GM19025 (cell line): Measurements from ENCODE around the gene IFNA7.
"Not testable (repeated sequence)": the region's sequence is repeated elsewhere in the genome, so short reads cannot be mapped to it uniquely, and the experiment has no call there.

Source experiments
- ATAC-seq: cut with Tn5 transposase; IDR thresholded peaks from one replicate; pipeline ENCODE4 v1.9.1; 2021; ENCODE audit warnings: mild to moderate bottlenecking, low read depth, moderate library complexity; ENCODE audit not compliant: unreplicated experiment

Gene IFNA7

DNA sequence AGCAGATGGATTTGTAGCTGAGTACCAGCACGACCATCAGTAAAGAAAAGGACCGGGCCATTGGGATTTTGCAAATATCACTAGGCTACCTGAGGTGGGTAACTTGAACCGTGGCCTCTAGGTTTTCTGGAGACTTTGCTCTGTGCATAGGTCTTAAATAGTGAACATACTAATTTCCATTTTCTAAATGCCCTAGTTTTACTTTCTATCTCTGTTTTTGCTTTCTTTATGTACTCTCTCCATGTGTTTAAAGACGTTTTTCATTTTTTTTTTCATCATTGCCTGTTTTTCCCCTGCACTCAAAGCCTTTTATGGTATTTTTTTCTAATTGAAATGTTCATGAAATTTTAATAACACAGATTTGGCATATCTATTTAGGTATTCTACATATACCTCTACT lies at the start of gene IFNA7:
Gene IFNA7 (minus strand): TSS at position 101 of the 400 bp plus-strand sequence. CDS start 40 bp downstream, at position 61.
- ATAC-seq, result not testable (repeated sequence)

DNA sequence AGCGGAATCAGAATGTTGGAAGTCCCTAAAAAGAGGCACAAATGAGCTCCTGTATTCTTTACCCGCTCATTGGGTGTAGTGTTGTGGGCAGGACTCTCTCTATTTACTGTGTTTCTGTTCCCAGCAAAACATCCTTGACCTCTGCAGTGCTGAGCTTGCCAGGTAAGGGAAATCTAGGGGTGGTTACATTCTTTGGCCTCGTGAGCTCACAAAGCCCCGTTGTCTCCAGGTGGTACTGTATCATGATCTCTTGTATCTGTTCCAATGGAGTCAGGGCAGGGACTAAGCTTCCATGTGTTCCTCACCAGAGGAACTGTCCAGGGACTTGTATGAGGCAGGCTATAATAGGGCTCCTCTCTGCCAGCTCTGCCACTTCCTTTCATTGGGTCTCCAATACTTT lies 49.6 kb upstream of the IFNA7 start:
- ATAC-seq, result no peak

DNA sequence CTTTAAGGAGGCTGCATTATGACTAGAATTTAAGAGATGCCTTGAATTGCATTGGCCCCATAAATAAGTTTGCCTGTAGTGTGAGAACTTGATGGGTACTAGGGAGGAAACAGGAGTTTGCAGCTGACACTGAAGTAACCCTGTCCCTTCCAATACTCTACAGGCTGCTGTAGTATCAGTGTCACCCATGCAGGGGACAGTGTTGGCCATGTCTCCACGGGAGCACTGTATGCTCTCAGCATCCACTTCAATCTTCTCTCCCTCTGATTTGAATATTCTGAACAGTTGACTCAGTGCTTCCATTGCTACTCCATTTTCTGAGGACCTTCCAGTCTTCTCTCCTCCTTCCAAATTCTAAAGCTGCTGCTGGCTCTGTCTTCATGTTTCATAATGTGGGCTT lies 49.2 kb upstream of the IFNA7 start:
- ATAC-seq, result no peak

DNA sequence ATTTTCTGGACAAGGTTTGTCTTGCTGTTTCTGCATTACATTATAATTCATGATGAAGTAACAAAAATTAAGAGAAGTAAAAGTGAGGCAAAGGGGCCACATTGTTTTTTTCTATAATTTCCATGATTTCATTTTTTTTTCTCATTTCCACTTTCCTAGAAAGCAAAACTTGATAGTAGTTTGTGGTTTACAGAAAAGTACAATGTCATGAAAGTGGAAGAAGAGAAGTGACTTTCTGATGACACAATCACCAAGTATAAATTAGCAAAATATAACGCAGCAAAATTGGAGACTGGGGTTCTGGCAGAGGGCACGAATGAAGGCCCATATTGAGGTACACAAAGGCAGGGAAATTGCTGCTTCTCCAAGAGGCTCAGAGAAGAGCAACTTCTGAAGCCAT lies 42.8 kb upstream of the IFNA7 start:
- ATAC-seq, result no peak

DNA sequence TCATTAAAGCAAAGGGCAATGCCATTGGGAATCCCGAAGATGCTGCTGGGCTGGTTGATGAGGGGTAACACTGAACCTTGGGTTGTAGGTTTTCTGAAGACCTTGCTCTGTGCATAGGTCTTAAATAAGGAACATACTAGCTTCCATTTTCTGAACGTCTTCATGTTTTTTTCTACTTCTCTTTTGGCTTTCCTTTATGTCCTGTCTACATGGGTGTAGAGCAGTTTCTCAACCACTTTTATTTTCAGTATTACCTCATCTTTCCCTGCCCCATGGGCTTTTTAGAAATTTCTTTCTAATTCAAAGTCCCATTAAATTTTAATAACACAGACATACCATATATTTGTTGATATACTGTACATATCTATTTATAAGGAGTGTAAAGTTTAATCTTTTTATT lies 37.9 kb upstream of the IFNA7 start, which contains the start of gene IFNA14:
Gene IFNA14 (minus strand): TSS at position 95 of the 400 bp plus-strand sequence. CDS start 70 bp downstream, at position 25.
- ATAC-seq, result no peak

DNA sequence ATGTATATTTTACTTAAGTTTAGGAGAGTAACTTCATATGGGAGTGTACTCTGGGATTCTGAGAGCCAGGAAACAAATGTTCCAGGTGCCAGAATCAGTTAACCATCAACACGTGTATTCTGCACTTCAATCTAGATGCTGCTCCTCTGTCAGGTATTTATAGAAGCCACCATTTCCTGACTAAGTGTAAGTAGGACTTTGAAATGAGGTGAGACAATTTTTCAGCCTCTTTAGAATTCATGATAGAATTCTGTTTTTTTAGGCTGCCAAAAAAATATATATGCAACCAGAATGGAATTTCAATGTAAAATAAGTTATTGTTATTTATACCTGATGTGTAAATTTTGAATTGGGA lies 34.3 kb upstream of the IFNA7 start:
- ATAC-seq, result not testable (repeated sequence)

DNA sequence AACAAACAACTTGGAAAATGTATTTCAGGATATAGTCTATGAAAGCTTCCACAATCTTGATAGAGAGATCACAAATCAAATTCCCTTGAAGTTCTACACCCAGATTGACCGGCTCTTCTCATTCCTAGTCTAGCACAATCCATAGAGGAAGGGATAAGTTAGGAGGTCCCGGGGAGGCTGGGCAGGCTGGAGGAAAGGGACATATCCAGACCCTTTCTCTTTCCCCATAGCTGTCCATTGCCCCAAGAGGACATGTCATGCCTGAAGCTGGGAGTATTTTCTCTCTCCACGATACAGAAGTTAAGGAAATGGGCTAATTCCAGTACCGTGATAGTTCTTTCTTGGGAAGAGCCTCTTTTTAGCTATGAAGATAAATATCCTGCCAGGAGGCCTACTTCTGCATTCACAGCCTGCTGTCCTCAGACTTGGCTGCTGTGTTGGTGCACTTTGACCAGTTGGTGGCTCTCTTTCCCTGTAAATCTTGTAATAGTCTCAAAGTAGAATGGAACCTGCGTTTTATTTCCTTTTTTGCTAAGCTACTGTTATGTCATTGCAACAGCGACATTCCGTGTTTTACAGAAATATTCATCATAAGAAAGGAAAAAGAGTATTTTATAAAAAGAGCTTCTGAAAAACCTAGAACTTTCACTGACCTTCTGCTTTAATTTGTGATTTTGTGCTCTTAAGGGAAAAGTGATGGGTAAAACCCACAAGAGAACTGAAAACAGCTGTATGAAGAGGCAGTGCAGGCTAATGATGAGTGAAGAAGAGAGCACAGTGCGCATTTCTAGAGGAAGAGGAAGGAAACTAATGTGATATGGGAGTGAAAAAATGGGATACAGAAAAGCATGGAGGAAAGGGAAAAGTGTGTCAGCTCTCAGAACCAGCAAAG lies 33.7 kb upstream of the IFNA7 start:
- ATAC-seq, result peak; percentile 65

DNA sequence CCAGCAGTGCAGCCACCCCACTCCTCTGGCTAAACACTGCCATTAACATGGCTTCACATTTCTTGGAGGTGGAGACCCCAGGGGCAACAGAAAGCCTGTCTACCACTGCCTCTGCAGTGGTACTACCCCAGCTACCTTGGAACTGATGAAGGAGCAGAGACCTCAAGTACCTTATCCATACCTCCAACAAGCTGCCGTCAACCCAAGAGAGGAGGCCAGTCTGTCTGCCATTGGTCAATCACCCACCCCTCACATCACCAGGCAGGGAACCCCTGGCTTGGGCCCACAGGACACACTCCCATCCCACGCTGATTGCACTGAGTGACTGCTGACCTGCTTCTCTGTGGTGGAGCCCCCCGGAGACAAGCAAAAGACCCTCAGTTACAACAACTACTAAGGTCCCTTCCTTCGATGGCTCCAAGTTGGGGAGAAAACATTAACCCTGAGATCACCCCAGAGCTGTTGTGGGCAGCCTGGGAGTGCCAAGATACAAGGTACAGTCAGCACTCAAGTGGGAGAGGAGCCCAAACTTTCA lies 32.2 kb upstream of the IFNA7 start:
- ATAC-seq, result no peak

DNA sequence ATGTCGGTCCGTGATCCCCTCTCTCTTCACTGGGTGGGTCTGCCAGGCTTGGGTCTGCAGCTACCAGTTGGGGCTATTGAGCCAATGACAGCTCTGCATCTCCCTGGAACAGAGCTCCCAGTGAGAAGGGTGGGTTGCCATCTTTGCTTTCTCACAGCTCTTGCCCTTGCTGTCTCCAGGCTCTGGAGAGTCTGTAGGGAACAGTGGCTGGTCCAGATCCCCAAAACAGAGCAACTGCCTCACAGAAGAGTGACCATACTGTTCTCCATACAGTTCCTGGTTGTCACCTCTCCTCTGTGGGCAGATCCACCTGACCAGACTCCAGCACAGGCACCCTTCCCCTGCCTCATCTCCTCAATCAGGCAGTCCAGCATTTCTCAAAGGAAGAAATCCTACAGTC lies 31.3 kb upstream of the IFNA7 start:
- ATAC-seq, result no peak

DNA sequence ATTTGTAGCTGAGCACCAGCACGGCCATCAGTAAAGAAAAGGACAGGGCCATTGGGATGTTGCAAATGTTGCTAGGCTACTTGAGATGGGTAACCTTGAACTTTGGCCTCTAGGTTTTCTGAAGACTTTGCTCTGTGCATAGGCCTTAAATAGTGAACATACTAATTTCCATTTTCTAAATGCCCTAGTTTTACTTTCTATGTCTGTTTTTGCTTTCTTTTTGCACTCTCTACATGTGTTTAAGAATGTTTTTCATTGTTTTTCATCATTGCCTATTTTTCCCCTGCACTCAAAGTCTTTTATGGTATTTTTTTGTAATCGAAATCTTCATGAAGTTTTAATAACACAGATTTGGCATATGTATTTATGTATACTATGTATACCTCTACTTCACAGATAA lies 26.1 kb upstream of the IFNA7 start, which contains the start of gene IFNA17:
Gene IFNA17 (minus strand): TSS at position 101 of the 400 bp plus-strand sequence. CDS start 49 bp downstream, at position 52.
- no peak for ATAC-seq

DNA sequence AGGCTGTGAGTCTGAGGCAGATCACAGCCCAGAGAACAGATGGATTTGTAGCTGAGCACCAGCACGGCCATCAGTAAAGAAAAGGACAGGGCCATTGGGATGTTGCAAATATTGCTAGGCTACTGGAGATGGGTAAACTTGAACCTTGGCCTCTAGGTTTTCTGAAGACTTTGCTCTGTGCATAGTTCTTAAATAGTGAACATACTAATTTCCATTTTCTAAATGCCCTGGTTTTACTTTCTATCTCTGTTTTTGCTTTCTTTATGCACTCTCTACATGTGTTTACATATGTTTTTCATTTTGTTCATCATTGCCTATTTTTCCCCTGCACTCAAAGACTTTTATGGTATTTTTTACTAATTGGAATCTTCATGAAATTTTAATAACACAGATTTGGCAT lies 15.2 kb upstream of the IFNA7 start, which contains the start of gene IFNA16:
Gene IFNA16 (minus strand): TSS at position 101 of the 400 bp plus-strand sequence. CDS start 6 bp downstream, at position 95.
- not testable (repeated sequence) for ATAC-seq

DNA sequence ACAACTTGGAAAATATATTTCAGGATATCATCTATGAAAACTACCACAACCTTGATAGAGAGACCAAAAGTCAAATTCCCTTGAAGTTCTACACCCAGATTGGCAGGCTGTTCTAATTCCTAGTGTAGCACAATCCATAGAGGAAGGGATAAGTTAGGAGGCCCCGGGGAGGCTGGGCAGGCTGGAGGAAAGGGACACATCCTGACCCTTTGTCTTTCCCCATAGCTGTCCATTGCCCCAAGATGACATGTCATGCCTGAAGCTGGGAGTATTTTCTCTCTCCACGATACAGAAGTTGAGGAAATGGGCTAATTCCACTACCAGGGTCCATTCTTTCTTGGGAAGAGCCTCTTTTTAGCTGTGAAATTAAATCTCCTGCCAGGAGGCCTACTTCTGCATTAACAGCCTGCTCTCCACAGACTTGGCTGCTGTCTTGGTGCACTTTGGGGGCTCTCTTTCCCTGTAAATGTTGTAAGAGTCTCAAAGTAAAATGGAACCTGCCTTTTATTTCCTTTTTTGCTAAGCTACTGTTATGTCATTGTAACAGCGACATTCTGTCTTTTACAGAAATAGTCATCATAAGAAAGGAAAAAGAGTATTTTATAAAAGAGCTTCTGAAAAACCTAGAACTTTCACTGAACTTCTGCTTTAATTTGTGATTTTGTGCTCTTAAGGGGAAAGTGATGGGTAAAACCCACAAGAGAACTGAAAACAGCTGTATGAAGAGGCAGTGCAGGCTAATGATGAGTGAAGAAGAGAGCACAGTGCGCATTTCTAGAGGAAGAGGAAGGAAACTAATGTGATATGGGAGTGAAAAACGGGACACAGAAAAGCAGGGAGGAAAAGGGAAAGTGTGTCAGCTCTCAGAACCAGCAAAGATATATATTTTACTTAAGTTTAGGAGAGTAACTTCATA lies 11.7 kb upstream of the IFNA7 start:
- ATAC-seq, result not testable (repeated sequence)

DNA sequence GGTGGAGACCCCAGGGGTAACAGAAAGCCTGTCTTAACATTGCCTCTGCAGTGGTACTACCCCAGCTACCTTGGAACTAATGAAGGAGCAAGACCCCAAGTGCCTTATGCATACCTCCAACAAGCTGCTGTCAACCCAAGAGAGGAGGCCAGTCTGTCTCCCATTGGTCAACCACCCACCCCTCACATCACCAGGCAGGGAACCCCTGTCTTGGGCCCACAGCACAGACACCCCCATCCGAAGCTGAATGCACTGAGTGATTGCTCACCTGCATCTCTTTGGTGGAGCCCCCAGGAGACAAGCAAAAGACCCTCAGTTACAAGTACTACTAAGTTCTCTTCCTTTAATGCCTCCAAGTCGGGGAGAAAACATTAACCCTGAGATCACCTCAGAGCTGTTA lies 10.2 kb upstream of the IFNA7 start:
- ATAC-seq, result not testable (repeated sequence)

DNA sequence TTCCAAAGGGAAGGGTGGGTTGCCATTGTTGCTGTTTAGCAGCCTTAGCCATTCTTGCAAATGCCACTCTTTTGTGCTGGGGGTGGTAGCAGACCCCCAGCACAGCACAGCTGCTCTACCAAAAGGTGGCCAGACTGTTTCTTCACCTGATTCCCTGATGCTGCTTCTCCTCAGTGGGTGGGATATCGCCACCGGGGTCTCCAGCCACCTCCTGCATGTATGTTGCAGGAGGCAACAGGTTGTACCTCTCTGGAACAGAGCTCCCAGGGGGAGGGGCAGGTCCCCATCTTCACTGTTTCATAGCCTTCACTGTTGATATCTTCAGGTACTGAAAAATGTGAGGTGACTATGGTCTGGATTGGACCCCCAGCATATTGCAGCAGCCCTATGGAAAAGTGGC lies 8.8 kb upstream of the IFNA7 start:
- not testable (repeated sequence) for ATAC-seq

DNA sequence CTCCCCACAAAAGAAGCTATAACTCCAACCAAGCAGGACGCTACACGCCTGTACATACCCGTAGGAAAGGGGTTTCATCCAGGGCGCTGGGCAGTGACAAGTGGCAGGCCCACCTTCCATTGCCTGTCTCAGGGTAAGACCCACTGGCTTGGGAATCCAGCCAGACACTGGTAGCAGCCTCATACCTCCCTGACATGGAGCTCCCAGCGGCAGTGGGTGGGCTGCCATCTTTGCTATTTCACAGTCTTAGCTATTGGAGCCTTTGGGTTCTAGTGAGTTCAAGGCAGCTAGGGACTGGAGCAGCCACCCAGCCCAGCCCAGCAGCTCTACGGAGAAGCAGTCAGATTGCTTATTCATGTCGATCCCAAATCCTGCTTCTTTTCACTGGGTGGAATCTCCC lies 8.3 kb upstream of the IFNA7 start:
- ATAC-seq, result no peak

DNA sequence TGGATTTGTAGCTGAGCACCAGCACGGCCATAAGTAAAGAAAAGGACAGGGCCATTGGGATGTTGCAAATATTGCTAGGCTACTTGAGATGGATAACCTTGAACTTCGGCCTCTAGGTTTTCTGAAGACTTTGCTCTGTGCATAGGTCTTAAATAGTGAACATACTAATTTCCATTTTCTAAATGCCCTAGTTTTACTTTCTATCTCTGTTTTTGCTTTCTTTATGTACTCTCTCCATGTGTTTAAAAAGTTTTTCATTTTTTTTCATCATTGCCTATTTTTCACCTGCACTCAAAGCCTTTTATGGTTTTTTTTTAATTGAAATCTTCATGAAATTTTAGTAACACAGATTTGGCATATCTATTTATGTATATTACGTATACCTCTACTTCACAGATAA lies 5.0 kb upstream of the IFNA7 start, which contains the start of gene IFNA10:
Gene IFNA10 (minus strand): TSS at position 101 of the 400 bp plus-strand sequence. CDS start 46 bp downstream, at position 55.
- ATAC-seq, result not testable (repeated sequence)

DNA sequence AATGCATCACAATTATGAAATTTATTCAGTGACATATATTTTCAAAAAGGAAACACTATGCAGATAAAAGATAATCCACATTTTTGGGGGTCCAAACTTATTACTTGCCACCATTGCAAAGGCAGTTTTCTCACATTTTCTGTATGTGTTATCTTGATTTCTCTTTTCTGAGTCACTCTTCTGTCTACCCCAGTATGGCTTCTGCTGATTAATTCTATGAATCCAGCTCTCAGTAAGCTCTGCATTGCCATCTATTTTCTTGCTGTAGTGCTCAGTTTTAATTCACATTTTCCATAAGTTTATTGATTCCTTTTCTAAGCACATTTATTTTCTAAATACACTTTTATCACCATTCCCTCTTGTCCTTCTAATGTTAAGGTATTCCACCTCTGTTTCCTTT lies 3.2 kb upstream of the IFNA7 start:
- no peak for ATAC-seq

DNA sequence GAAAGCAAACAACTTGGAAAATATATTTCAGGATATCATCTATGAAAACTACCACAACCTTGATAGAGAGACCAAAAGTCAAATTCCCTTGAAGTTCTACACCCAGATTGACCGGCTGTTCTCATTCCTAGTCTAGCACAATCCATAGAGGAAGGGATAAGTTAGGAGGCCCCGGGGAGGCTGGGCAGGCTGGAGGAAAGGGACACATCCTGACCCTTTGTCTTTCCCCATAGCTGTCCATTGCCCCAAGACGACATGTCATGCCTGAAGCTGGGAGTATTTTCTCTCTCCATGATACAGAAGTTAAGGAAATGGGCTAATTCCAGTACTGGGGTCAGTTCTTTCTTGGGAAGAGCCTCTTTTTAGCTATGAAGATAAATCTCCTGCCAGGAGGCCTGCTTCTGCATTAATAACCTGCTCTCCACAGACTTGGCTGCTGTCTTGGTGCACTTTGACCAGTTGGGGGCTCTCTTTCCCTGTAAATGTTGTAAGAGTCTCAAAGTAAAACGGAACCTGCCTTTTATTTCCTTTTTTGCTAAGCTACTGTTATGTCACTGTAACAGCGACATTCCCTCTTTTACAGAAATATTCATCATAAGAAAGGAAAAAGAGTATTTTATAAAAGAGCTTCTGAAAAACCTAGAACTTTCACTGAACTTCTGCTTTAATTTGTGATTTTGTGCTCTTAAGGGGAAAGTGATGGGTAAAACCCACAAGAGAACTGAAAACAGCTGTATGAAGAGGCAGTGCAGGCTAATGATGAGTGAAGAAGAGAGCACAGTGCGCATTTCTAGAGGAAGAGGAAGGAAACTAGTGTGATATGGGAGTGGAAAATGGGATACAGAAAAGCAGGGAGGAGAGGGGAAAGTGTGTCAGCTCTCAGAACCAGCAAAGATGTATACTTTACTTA lies 6.9 kb downstream of the IFNA7 start:
- ATAC-seq, result peak; percentile 77

DNA sequence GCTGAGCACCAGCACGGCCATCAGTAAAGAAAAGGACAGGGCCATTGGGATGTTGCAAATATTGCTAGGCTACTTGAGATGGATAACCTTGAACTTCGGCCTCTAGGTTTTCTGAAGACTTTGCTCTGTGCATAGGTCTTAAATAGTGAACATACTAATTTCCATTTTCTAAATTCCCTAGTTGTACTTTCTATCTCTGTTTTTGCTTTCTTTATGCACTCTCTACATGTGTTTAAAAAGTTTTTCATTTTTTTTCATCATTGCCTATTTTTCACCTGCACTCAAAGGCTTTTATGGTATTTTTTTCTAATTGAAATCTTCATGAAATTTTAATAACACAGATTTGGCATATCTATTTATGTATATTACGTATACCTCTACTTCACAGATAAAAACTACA lies 14.5 kb downstream of the IFNA7 start, which contains the start of gene IFNA4:
Gene IFNA4 (minus strand): TSS at position 101 of the 400 bp plus-strand sequence. CDS start 56 bp downstream, at position 45.
- ATAC-seq, result not testable (repeated sequence)
